GM19193 (cell line): ENCODE data around the gene SLC26A11.

Source experiments
- POLR2A ChIP-seq: IDR thresholded peaks from 4 replicates; pipeline ENCODE4 v1.6.1; 2011; ENCODE audit not compliant: insufficient read depth, insufficient read length; ENCODE audit errors: extremely low read depth

Gene SLC26A11

DNA sequence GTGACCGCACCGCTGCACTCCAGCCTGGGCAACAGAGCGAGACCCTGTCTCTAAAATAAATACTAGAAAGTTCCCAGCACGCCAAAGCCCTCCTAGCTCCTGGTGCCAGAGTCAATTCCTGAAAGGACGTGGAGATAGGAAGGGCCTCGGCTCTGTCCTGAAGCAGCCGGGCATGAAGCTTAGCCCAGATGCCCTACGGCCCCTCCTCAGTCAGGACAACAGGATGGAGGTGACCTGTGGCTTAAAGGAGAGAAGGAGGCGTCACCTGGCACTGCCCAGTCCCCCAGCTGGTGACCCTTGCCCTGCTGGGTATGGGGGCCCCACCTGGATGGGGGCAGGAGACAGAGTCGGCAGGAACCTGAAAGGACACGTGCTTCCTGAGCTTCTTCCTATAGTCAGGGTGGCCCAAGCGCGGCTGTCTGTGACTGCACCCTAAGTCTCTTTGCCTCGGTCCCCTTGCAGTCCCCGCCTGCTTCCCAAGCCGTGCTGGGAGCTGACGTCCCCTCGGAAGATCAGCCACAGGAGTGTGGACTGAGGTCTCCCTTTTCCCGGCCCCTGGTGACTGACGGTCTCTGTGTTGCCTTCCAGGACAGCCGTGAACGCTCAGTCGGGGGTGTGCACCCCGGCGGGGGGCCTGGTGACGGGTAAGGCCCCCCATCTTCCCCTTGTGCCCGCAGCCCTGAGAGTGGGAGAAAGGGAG lies 25.5 kb downstream of the SLC26A11 start:
- TF ChIP-seq POLR2A: no peak

DNA sequence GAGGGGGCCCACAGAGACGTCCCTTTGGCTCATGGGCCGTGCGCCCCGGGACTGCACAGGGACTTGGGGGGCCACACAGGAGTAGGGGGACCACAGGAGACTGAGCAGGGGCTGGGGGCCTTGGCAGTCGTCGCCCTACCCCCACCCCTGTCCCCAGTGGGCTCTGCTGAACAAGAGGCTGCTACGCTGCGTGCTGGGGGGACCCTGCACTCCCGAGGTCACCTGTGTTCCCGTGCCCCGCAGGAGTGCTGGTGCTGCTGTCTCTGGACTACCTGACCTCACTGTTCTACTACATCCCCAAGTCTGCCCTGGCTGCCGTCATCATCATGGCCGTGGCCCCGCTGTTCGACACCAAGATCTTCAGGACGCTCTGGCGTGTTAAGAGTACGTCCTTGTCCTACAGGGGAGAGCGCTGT lies 26.0 kb downstream of the SLC26A11 start:
- TF ChIP-seq POLR2A: no peak

DNA sequence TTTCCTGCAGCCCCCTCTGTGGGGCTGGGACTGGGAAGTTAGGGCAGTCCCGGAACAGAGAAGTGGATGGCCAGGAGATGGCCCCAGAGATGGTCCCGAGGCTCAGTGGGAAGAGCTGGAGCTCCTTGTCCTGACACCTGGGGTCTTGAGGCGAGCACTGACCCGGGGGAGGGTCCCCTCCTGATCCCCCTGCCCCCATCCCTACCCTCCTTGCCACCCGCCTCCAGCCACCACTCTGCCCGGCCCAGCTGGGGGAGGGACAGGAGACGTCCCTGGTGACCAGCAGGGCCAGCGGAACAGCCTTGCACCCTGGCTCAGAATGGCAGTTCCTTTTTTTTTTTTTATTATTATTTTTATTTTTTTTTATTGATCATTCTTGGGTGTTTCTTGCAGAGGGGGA lies 26.5 kb downstream of the SLC26A11 start:
- no peak for TF ChIP-seq POLR2A

DNA sequence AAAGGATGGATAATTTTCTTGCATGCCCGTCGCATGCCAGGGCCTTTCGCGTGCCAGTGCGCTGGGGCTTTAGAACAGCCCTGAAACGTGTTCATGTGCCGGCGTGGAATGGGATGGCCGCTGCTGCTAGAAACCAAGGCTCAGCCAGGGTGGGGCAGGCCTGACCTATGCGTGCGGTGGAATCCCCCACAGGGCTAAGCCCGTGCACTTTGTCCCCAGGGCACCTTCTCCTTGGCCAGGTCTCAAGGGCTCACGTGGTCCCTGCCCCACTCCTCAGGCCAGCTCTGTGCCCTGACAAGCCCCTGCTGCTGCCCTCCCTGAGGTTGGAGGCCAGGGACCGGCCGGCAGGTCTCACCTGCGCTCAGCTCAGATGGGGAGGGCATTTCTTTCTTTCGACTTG lies 27.3 kb downstream of the SLC26A11 start:
- no peak for TF ChIP-seq POLR2A

DNA sequence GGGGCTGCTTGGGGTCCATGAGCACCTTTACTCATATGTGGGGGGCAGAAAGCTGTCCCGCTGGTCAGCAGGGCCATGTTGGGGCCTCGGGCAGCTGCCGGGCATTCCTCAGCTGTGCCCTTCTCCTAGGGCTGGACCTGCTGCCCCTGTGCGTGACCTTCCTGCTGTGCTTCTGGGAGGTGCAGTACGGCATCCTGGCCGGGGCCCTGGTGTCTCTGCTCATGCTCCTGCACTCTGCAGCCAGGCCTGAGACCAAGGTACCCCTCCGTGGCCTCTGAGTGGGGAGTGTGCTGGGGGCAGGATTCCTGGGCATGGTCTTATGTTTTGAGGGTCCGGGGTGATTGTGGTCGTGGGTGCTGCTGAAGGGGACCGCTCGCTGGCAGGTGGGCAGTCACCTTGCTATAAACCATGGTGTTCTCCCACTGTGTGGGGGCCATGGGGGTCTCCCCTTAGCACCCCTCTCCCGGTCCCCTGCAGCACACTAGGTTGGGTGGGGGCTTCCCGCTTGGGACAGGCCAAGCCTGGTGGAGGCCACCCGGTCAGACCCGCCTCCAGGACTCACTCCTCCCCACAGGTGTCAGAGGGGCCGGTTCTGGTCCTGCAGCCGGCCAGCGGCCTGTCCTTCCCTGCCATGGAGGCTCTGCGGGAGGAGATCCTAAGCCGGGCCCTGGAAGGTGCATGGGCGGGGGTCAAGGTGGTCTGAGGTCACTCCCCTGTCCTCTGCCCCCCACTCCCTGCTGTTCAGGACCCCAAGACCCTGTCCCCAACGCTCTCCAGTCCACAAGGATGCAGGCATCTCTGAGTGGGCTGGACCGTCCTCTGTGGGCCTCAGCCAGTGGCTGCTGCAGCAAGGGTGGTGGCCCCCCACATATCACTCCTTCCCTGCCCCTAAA lies 28.0 kb downstream of the SLC26A11 start:
- no peak for TF ChIP-seq POLR2A

DNA sequence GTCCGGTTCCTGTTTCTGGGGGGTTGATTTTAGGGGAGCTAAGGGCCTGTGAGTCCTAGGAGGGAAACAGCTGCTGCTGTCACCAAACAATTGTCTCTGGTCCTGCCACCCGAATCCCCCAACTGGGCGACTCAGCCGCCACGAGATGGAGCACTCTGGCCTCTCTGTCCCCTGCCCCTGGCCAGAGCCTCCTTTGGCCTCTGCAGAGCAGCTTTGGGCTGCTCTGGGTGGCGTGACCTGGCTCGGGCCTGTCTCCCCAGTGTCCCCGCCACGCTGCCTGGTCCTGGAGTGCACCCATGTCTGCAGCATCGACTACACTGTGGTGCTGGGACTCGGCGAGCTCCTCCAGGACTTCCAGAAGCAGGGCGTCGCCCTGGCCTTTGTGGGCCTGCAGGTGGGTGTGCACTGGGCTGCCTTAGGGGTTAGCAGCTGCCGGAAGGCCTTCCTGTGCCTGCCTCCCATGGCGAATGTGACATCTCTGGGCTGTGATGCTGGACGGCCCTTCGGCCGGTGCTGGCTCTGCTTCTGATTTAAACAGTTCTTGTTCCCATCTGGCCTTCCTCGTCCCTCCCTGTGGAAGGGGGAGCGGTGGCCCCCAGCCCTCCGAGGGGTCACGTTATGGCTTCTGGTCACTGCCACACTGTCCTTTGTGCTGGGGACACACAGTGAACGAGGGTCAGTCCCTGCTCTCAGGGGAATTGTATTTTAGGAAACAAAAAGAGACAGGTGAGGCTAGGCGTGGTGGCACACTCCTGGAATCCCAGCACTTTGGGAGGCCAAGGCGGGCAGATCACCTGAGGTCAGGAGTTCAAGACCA lies 28.9 kb downstream of the SLC26A11 start:
- TF ChIP-seq POLR2A: no peak

DNA sequence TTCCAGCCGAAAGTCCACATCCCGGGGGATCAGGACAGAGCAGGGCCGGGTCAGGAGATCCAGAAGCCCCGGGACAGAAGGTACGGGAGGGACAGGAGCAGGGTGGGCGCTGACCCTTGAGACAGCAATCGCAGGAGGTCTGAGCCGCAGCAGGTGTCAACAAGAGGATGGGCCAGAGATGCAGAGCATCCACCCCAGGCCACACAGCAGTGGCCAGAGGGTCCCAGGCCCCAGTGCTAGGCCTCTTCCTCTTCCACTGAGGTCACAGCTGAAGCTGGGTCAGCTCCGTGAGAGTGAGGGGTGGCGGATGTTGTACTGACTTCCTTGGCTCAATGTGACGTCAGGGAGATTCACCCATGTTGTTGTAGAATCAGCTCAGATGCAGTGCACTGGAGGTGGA lies 31.7 kb downstream of the SLC26A11 start:
- no peak for TF ChIP-seq POLR2A

DNA sequence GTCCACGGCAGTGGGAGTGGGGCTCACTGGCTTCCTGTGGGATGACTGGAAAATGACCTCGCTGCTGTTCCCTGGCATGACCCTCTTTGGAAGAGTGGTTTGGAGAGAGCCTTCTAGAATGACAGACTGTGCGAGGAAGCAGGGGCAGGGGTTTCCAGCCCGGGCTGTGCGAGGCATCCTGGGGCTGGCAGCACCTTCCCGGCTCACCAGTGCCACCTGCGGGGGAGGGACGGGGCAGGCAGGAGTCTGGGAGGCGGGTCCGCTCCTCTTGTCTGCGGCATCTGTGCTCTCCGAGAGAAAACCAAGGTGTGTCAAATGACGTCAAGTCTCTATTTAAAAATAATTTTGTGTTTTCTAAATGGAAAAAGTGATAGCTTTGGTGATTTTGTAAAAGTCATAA lies 32.6 kb downstream of the SLC26A11 start:
- no peak for TF ChIP-seq POLR2A

DNA sequence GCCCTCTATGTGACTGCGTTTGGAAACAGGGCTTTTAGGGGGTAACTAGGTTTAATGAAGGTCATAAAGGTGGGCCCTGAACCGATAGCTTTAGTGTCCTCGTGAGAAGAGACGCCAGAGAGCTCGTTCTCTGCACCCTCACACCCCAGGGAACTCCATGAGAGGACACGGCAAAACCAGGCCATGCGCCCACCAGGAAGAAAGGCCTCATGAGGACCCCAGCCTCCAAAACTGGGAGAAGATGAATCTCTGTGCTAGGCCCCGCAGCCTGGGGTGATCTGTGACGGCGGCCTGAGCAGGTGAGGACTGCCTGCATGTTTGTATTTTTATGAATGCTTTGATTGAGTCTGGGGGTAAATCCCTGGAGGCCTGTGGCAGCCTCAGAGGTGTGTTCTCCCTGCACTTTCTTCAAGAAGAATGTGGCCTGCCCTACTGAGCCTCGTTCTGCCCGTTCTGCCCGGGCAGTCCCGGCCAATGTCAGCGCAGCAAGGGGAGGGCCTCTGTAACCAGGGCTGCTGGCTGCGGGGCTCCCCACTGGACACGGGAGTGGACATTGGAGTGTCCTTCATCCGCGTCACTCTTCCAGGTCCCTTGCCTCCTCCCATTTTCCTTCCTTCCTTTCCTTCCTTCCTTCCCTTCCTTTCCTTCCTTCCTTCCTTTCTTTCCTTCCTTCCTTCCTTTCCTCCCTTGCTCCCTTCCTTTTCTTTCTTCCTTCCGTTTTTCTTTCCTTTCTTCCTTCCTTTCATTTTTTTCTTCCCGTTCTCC lies 33.6 kb downstream of the SLC26A11 start:
- no peak for TF ChIP-seq POLR2A

DNA sequence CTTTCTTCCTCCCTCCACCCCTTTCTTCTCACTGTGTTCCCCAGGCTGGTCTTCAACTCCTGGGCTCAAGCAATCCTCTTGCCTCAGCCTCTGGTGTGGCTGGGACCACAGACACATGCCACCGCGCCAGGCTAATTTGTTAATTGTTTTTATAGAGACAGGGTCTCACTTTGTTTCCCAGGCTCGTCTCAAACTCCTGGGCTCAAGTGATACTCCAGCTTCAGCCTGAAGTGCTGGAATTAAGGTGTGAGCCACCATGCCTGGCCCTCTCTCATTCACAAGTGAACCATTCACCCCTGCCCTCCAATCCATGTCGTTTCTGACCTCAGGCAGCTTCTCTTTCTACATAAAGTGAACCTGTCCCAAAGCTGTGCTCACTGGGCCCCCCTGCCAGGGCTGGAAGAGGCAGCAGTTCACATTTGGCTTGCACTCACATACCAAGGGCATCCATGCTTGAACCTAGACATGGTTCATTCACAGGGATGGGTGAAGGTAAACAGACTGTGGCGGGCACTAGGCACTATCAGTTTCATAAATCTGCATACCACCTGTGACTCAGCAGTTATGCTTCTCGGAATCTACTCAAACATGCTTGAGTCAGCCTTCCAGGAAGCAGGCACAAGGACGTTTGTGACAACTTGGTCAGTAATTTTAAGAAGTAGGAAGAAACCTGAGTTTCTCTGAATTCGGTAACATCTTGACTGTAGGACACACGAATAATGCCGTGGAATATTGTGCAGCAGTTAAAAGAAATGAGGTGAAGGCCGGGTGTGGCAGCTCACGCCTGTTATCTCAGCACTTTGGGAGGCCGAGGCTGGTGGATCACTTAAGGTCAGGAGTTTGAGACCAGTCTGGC lies 34.4 kb downstream of the SLC26A11 start:
- TF ChIP-seq POLR2A: no peak

DNA sequence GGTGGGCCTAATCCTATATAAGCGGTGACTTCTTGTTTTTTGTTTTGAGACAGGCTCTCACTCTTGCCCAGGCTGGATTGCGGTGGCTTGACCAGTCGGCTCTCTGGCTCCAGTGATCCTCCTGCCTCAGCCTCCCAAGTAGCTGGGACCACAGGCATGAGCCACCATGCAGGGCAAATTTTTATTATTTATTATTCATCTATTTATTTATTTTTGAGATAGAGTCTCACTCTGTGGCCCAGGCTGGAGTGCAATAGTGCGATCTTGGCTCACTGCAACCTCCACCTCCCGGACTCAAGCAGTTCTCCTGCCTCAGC lies 35.8 kb downstream of the SLC26A11 start:
- no peak for TF ChIP-seq POLR2A

DNA sequence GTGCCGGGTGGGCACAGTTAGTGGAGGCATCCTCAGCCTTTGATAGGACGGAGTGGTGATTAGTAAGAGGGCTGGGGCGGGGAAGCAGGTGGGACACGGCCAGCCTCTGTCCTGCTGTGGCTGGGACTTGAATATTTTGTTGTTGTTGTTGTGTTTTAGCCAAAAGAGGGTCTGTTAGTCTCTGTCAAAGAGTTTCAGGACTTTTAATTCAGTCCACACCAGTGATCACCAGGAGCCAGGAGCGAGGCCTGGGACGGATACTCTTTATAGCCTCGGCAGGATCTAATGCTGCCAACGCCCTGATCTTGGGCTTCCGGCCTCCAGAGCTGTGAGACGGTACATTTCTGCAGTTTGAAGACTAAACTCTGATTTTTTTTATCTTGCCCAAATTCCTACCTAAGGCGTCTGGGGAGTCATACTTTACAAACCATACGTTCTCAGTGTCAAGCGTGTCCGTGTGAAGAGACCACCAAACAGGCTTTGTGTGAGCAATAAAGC lies 37.5 kb downstream of the SLC26A11 start:
- TF ChIP-seq POLR2A: no peak

DNA sequence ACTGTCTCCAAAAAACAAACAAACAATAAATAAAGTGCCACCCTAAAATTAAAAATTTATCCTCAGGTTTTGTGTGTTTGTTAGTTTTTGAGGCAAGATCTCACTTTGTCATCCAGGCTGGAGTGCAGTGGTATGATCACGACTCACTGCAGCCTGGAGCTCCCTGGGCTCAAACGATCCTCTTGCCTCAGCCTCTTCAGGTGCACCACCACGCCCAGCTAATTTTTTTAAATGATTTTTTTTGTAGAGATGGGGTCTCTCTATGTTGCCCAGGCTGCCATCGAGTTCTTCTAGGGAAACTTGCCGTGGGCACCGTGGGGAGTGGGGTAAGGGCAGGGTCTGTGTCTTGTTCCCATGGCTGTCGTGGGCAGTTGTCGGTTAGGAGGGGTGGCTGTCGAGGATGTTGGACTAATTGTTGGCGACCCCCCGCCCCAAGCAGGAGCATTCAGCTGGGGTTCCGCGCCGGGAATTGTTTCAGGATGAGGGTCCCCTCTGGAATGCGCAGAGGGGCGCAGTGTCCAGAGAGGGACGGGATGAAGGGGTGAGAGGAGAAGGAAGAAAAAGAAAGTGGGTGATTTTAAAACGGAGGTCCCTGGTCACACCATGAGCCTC lies 39.3 kb downstream of the SLC26A11 start:
- no peak for TF ChIP-seq POLR2A
